Prostate gland (tissue), 2 donors: ENCODE measurements around the gene CSRP2. TPM values are rescaled to one million over a fixed set of nuclear protein-coding genes. Genes with fewer than 3 reads are reported as not detected.

Experiments
- DNase-seq: peaks from one replicate; pipeline ENCODE4 v3.0.0-alpha.2; 2019; ENCODE audit warnings: low spot score
- H3K27ac ChIP-seq, 2 donors: fragments of 200-600 bp; sonication (generic); 2 replicates each; pipeline ENCODE4 v1.5.1; 2017 to 2019
- H3K27me3 ChIP-seq: fragments of 200-600 bp; sonication (generic); replicated peaks from 2 replicates; pipeline ENCODE4 v1.5.1; 2019; ENCODE audit not compliant: insufficient read depth
- H3K36me3 ChIP-seq, 2 donors: fragments of 200-600 bp; sonication (generic); 1 replicate in 1 of 2; 2 replicates in 1 of 2; pipeline versions ENCODE4 v1.5.1 to v1.8.1; 2017 to 2019
- H3K4me1 ChIP-seq: fragments of 200-600 bp; sonication (generic); replicated peaks from 2 replicates; pipeline ENCODE4 v1.5.1; 2019
- H3K4me3 ChIP-seq, 2 donors: fragments of 200-600 bp; sonication (generic); 2 replicates each; pipeline ENCODE4 v1.5.1; 2017 to 2019
- H3K9me3 ChIP-seq: fragments of 200-600 bp; sonication (generic); 2 replicates; pipeline ENCODE4 v1.5.1; 2017
- CTCF ChIP-seq, 4 experiments: fragments of 200-600 bp in 2 of 4; fragments of 450-650 bp in 2 of 4; sonication (generic) in 2 of 4; IDR thresholded peaks; 1 replicate in 3 of 4; 2 replicates in 1 of 4; pipeline ENCODE4 v1.5.1; 2016 to 2019; ENCODE audit warnings: antibody characterized with exemption in 4 of 4, mild to moderate bottlenecking in 2 of 4, moderate library complexity in 2 of 4
- POLR2A ChIP-seq: fragments of 450-650 bp; IDR thresholded peaks from one replicate; pipeline ENCODE4 v1.6.1; 2016; ENCODE audit warnings: antibody characterized with exemption, mild to moderate bottlenecking
- POLR2AphosphoS5 ChIP-seq: sonication (generic); formaldehyde crosslinking; IDR thresholded peaks from one replicate; pipeline ENCODE4 v1.6.1; 2017; ENCODE audit warnings: antibody characterized with exemption
- WGBS: methylation state at CpG from one replicate; pipeline ENCODE4 v1.1.5; 2018; 5-methylcytosine and 5-hydroxymethylcytosine counted together
- intact Hi-C: fragments of 100-400 bp; cut with DNase I; formaldehyde crosslinking; loops from one replicate; pipeline ENCODE4 v1.14.2; 2022
- total RNA-seq, 2 donors: library from RNA; depleted of rRNA; stranded (reverse); fragments of >200 nt; gene quantifications; one replicate each; pipeline ENCODE4 v1.1.0, GENCODE V29; 2016

The CSRP2 gene
- total RNA-seq, 2 donors from 2014 or later, result 31.0 to 98.6 TPM

- no peaks in the 10 kb centered on the region for H3K36me3 ChIP-seq
- H3K27ac ChIP-seq, result no peak overlapping the region
- H3K4me3 ChIP-seq, result no peak overlapping the region
- DNase-seq, result no peak
- no peaks in the 10 kb centered on the region for H3K4me1 ChIP-seq
- no peaks in the 10 kb centered on the region for H3K27me3 ChIP-seq
- H3K9me3 ChIP-seq, result no peaks in the 10 kb centered on the region
- TF ChIP-seq POLR2AphosphoS5 (no peak), CTCF (IDR thresholded peaks at IDR 0.05) (no peak), POLR2A (no peak)
- intact Hi-C loops, result no loop called here
- 88% methylated on average over 5 of the region's 5 CpGs for WGBS
These were observed 6.4 kb downstream of the CSRP2 start for GRCh38 chr12:76872415-76872814.

GRCh38 chr12:76871742-76872141 lies 7.1 kb downstream of the CSRP2 start:
- H3K27me3 ChIP-seq, result no peaks in the 10 kb centered on the region
- no peak overlapping the region for H3K27ac ChIP-seq
- no peak overlapping the region for H3K4me3 ChIP-seq
- no peaks in the 10 kb centered on the region for H3K36me3 ChIP-seq
- 70% methylated on average over 3 of the region's 3 CpGs for WGBS
- DNase-seq, result no peak
- intact Hi-C loops, result no loop called here
- no peaks in the 10 kb centered on the region for H3K4me1 ChIP-seq
- no peaks in the 10 kb centered on the region for H3K9me3 ChIP-seq
- TF ChIP-seq POLR2A (no peak), POLR2AphosphoS5 (no peak), CTCF (IDR thresholded peaks at IDR 0.05) (no peak)

- intact Hi-C loops, result no loop called here
- TF ChIP-seq POLR2AphosphoS5 (no peak), CTCF (IDR thresholded peaks at IDR 0.05) (no peak), POLR2A (no peak)
- 74% methylated on average over 2 of the region's 2 CpGs for WGBS
- no peak overlapping the region for H3K27ac ChIP-seq
- no peak overlapping the region for H3K4me3 ChIP-seq
- H3K4me1 ChIP-seq, result no peaks in the 10 kb centered on the region
- no peaks in the 10 kb centered on the region for H3K9me3 ChIP-seq
- no peak for DNase-seq
- H3K36me3 ChIP-seq, result no peaks in the 10 kb centered on the region
- H3K27me3 ChIP-seq, result no peaks in the 10 kb centered on the region
These were observed 7.7 kb downstream of the CSRP2 start for GRCh38 chr12:76871082-76871481.

GRCh38 chr12:76866726-76867125 lies 12.1 kb downstream of the CSRP2 start:
- H3K27ac ChIP-seq, result no peak overlapping the region
- no peak for TF ChIP-seq CTCF (IDR thresholded peaks at IDR 0.05)
- no peak for TF ChIP-seq POLR2AphosphoS5
- TF ChIP-seq POLR2A, result no peak
- H3K27me3 ChIP-seq, result no peaks in the 10 kb centered on the region
- H3K36me3 ChIP-seq, result no peaks in the 10 kb centered on the region
- no peaks in the 10 kb centered on the region for H3K9me3 ChIP-seq
- no peak overlapping the region for H3K4me3 ChIP-seq
- WGBS, result 62% methylated on average over 8 of the region's 8 CpGs
- no peaks in the 10 kb centered on the region for H3K4me1 ChIP-seq
- intact Hi-C loops, result no loop called here
- no peak for DNase-seq

GRCh38 chr12:76866151-76866567 lies 12.7 kb downstream of the CSRP2 start:
- intact Hi-C loops, result no loop called here

More at GRCh38 chr12:76866151-76866567, 12.7 kb downstream of the CSRP2 start:
- no peaks in the 10 kb centered on the region for H3K36me3 ChIP-seq
- no peaks in the 10 kb centered on the region for H3K4me1 ChIP-seq
- TF ChIP-seq POLR2AphosphoS5, result no peak
- TF ChIP-seq POLR2A, result no peak
- TF ChIP-seq CTCF (IDR thresholded peaks at IDR 0.05), result no peak
- 47% methylated on average over 8 of the region's 8 CpGs for WGBS
- H3K9me3 ChIP-seq, result no peaks in the 10 kb centered on the region
- no peak for DNase-seq
- H3K27me3 ChIP-seq, result no peaks in the 10 kb centered on the region
- no peak overlapping the region for H3K4me3 ChIP-seq
- H3K27ac ChIP-seq, result no peak overlapping the region
